ENCODE measurements around the gene ODF4.

DNA sequence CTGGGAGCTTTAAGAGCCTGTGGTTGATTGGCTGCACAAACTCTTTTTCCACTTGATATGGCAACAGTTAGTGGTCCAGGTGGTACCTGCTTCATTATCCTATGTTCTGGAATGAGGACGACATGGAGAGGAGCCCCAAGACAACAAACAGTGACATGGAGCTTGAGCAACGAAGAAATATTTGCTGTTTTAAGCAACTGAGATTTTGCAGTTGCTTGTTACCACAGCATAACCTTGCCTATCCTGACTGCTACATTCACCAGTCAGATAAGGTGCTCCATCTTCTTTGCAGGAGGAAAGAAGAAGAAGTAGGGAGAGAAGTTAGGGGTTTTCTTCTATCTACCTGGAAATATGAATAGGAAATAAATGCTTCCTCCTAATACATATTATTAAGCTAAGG, 7.5 kb upstream of the ODF4 start:
- TF ChIP-seq, protein P1, sequence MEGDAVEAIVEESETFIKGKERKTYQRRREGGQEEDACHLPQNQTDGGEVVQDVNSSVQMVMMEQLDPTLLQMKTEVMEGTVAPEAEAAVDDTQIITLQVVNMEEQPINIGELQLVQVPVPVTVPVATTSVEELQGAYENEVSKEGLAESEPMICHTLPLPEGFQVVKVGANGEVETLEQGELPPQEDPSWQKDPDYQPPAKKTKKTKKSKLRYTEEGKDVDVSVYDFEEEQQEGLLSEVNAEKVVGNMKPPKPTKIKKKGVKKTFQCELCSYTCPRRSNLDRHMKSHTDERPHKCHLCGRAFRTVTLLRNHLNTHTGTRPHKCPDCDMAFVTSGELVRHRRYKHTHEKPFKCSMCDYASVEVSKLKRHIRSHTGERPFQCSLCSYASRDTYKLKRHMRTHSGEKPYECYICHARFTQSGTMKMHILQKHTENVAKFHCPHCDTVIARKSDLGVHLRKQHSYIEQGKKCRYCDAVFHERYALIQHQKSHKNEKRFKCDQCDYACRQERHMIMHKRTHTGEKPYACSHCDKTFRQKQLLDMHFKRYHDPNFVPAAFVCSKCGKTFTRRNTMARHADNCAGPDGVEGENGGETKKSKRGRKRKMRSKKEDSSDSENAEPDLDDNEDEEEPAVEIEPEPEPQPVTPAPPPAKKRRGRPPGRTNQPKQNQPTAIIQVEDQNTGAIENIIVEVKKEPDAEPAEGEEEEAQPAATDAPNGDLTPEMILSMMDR (CRISPR knock-in tag; IDR thresholded peaks at IDR 0.05), result no peak
- TF ChIP-seq EHMT2 (IDR thresholded peaks at IDR 0.05; ENCODE audit: borderline replicate concordance, low read depth, low read length), result no peak
- no peak for TF ChIP-seq ISL2 (CRISPR knock-in tag; IDR thresholded peaks at IDR 0.05)
- TF ChIP-seq CBX5 (CRISPR knock-in tag; IDR thresholded peaks at IDR 0.05; ENCODE audit: borderline replicate concordance), result no peak
- TF ChIP-seq ZNF274 (CRISPR knock-in tag; IDR thresholded peaks at IDR 0.05), result no peak
- no peak for TF ChIP-seq ZNF224 (CRISPR knock-in tag; IDR thresholded peaks at IDR 0.05)
- TF ChIP-seq ZNF331 (CRISPR knock-in tag; IDR thresholded peaks at IDR 0.05), result no peak
- no peak for TF ChIP-seq POLR2A (IDR thresholded peaks at IDR 0.05; ENCODE audit: insufficient read depth in 1 of 2, low read depth in 2 of 2, low read length in 2 of 2)
- TF ChIP-seq, protein P2, sequence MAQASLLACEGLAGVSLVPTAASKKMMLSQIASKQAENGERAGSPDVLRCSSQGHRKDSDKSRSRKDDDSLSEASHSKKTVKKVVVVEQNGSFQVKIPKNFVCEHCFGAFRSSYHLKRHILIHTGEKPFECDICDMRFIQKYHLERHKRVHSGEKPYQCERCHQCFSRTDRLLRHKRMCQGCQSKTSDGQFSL (CRISPR knock-in tag; IDR thresholded peaks at IDR 0.05), result no peak
- TF ChIP-seq RAD21 (CRISPR knock-in tag; IDR thresholded peaks at IDR 0.05), result no peak
- TF ChIP-seq RAD51 (IDR thresholded peaks at IDR 0.05; ENCODE audit: borderline replicate concordance), result no peak
- TF ChIP-seq EP300 (IDR thresholded peaks at IDR 0.05; ENCODE audit: low read depth in 2 of 2, low read length in 2 of 2), result no peak
- TF ChIP-seq EP300 (CRISPR knock-in tag; IDR thresholded peaks at IDR 0.05; ENCODE audit: borderline replicate concordance), result no peak
